Measurements from ENCODE around the gene FAM117B. TPM values are rescaled to one million over a fixed set of nuclear protein-coding genes. Genes with fewer than 3 reads are reported as not detected.

FAM117B gene
- total RNA-seq, 1 experiment from 2014 or later: 9.1 TPM

DNA sequence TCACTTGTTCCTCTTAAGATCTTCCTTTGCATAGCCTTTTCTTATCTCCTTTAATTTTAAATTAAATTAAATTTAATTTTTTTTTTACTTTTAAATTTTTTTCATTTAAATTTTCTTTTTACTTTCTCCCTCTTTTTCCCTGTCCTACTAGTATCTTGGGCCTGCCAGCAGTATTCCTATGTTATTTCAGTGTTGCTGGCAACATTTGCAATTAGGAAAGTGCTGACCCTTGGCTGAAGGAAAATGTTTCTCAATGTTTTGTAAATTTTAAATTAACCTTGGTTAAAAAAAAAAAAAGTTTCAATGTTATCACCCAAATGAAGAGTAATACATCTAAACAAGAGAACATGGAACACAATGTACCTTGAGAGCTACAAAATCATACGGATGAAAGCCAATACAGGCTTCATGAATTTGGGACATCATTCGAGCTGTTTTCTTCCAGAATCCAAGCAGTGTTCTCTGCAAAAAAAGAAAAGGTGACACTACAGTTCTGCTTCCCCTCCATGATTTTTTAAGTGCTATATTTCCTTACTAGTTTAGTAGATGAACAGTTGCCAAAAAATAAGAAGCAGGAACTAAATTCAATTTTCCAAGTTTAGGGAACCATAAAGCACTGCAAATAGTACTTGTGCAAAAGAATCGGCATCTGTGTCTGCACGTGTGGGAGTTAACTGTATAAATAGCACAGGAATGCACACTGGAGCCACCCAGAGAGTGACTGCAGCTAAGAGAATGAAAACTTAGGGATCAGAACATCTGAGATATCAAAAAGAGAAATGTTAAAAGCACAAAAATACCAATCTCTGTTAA is 181.0 kb downstream of the FAM117B start:
- ChIA-PET CTCF (no interaction called here), RAD21 (ENCODE audit: low non-redundant PET in 1 of 2, low total read pairs in 2 of 2, uncharacterized antibody in 2 of 2, unreplicated experiment in 2 of 2) (no interaction called here), POLR2A (no interaction called here)
- no peaks in the 10 kb centered on the region for H3K9me2 ChIP-seq (ENCODE audit: insufficient read depth)
- no TSS peak for BruUV-seq (replicated peaks)
- H3K36me3 ChIP-seq (ENCODE audit: control insufficient read depth in 1 of 2, insufficient read depth in 2 of 2, low read length in 2 of 2): no peaks in the 10 kb centered on the region
- intact Hi-C loops (cut with micrococcal nuclease): no loop called here
- H3K4me3 ChIP-seq (replicated peaks in 1 of 2; ENCODE audit: low read depth in 1 of 2, low read length in 2 of 2): no peak overlapping the region
- H3K9ac ChIP-seq (ENCODE audit: low read length): no peak overlapping the region
- no peaks in the 10 kb centered on the region for H3K9me3 ChIP-seq (ENCODE audit: control insufficient read depth in 1 of 2, insufficient read depth in 1 of 2, low read depth in 1 of 2, low read length in 2 of 2)
- H3K4me1 ChIP-seq (ENCODE audit: control insufficient read depth in 1 of 2, insufficient read depth in 2 of 2, low read length in 2 of 2): no peaks in the 10 kb centered on the region
- no peaks in the 10 kb centered on the region for H4K20me1 ChIP-seq (ENCODE audit: insufficient read depth)
- TF ChIP-seq ZFX (IDR thresholded peaks at IDR 0.05) (no peak), ELF1 (IDR thresholded peaks at IDR 0.05; ENCODE audit: borderline replicate concordance, low read depth) (no peak), RAD21 (IDR thresholded peaks at IDR 0.05; ENCODE audit: low read depth) (no peak), SIN3A (IDR thresholded peaks at IDR 0.05; ENCODE audit: low read depth) (no peak), YY1 (IDR thresholded peaks at IDR 0.05; ENCODE audit: extremely low read depth, insufficient replicate concordance, low read depth, low read length) (no peak), TCF7L2 (IDR thresholded peaks at IDR 0.05; ENCODE audit: borderline replicate concordance, extremely low read depth, insufficient read depth, insufficient read length) (no peak)
- no peak for ATAC-seq
- H3K27ac ChIP-seq (ENCODE audit: low read depth, low read length): no peak overlapping the region
- no peak for DNase-seq (ENCODE audit: low read depth, low spot score)
- no peak overlapping the region for H3K4me2 ChIP-seq (ENCODE audit: low read length)
- no peaks in the 10 kb centered on the region for H3K79me2 ChIP-seq (ENCODE audit: insufficient read depth, low read length)
- H3K27me3 ChIP-seq (ENCODE audit: insufficient read depth, low read length): no peaks in the 10 kb centered on the region
- H2AFZ ChIP-seq (ENCODE audit: low read depth, low read length, poor library complexity, severe bottlenecking): no peak overlapping the region

DNA sequence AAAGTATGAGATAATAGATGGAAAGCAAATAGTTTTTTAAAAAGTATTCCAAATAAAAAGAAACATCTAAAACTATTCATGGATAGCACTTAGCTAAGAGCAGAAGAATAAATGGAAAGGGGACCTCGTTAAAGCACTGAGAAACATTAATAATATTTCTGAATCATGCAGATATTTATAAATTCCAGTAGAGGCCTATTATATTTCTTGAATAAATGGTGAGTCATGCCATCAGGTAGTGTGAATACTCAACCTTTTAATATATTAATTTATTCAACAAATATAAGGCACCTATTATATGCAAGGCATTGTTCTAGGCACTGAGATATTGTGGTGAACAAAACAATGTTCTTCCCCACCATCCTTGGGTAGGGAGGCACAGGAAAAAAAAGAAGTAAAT is 183.0 kb downstream of the FAM117B start:
- CTCF ChIA-PET: no interaction called here
- no TSS peak for BruUV-seq (replicated peaks)

More for the DNA sequence above, 183.0 kb downstream of the FAM117B start:
- Histone ChIP-seq H3K4me1 (ENCODE audit: control insufficient read depth in 1 of 2, insufficient read depth in 2 of 2, low read length in 2 of 2) (no peaks in the 10 kb centered on the region), H3K4me3 (replicated peaks in 1 of 2; ENCODE audit: low read depth in 1 of 2, low read length in 2 of 2) (no peak overlapping the region), H3K27me3 (ENCODE audit: insufficient read depth, low read length) (no peaks in the 10 kb centered on the region), H3K27ac (ENCODE audit: low read depth, low read length) (no peak overlapping the region), H3K79me2 (ENCODE audit: insufficient read depth, low read length) (no peaks in the 10 kb centered on the region), H3K9ac (ENCODE audit: low read length) (no peak overlapping the region), H3K9me3 (ENCODE audit: control insufficient read depth in 1 of 2, insufficient read depth in 1 of 2, low read depth in 1 of 2, low read length in 2 of 2) (no peaks in the 10 kb centered on the region), H3K9me2 (ENCODE audit: insufficient read depth) (no peaks in the 10 kb centered on the region), H2AFZ (ENCODE audit: low read depth, low read length, poor library complexity, severe bottlenecking) (no peak overlapping the region), H3K36me3 (ENCODE audit: control insufficient read depth in 1 of 2, insufficient read depth in 2 of 2, low read length in 2 of 2) (no peaks in the 10 kb centered on the region), H4K20me1 (ENCODE audit: insufficient read depth) (no peaks in the 10 kb centered on the region), H3K4me2 (ENCODE audit: low read length) (no peak overlapping the region)
- DNase-seq (ENCODE audit: low read depth, low spot score): no peak
- ATAC-seq: no peak
- ChIA-PET POLR2A (no interaction called here), RAD21 (ENCODE audit: low non-redundant PET in 1 of 2, low total read pairs in 2 of 2, uncharacterized antibody in 2 of 2, unreplicated experiment in 2 of 2) (no interaction called here)
- TF ChIP-seq, protein P1, sequence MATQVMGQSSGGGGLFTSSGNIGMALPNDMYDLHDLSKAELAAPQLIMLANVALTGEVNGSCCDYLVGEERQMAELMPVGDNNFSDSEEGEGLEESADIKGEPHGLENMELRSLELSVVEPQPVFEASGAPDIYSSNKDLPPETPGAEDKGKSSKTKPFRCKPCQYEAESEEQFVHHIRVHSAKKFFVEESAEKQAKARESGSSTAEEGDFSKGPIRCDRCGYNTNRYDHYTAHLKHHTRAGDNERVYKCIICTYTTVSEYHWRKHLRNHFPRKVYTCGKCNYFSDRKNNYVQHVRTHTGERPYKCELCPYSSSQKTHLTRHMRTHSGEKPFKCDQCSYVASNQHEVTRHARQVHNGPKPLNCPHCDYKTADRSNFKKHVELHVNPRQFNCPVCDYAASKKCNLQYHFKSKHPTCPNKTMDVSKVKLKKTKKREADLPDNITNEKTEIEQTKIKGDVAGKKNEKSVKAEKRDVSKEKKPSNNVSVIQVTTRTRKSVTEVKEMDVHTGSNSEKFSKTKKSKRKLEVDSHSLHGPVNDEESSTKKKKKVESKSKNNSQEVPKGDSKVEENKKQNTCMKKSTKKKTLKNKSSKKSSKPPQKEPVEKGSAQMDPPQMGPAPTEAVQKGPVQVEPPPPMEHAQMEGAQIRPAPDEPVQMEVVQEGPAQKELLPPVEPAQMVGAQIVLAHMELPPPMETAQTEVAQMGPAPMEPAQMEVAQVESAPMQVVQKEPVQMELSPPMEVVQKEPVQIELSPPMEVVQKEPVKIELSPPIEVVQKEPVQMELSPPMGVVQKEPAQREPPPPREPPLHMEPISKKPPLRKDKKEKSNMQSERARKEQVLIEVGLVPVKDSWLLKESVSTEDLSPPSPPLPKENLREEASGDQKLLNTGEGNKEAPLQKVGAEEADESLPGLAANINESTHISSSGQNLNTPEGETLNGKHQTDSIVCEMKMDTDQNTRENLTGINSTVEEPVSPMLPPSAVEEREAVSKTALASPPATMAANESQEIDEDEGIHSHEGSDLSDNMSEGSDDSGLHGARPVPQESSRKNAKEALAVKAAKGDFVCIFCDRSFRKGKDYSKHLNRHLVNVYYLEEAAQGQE (IDR thresholded peaks at IDR 0.05; ENCODE audit: low read depth): no peak
- TF ChIP-seq TCF7L2 (IDR thresholded peaks at IDR 0.05; ENCODE audit: borderline replicate concordance, extremely low read depth, insufficient read depth, insufficient read length) (no peak), SIN3A (IDR thresholded peaks at IDR 0.05; ENCODE audit: low read depth) (no peak), SP1 (IDR thresholded peaks at IDR 0.05; ENCODE audit: low read depth) (no peak)
- TF ChIP-seq, protein P2, sequence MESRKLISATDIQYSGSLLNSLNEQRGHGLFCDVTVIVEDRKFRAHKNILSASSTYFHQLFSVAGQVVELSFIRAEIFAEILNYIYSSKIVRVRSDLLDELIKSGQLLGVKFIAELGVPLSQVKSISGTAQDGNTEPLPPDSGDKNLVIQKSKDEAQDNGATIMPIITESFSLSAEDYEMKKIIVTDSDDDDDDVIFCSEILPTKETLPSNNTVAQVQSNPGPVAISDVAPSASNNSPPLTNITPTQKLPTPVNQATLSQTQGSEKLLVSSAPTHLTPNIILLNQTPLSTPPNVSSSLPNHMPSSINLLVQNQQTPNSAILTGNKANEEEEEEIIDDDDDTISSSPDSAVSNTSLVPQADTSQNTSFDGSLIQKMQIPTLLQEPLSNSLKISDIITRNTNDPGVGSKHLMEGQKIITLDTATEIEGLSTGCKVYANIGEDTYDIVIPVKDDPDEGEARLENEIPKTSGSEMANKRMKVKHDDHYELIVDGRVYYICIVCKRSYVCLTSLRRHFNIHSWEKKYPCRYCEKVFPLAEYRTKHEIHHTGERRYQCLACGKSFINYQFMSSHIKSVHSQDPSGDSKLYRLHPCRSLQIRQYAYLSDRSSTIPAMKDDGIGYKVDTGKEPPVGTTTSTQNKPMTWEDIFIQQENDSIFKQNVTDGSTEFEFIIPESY (IDR thresholded peaks at IDR 0.05; ENCODE audit: extremely low read depth, insufficient replicate concordance, low read length): no peak
- intact Hi-C loops (cut with micrococcal nuclease): no loop called here
